CD4-positive, alpha-beta T cell treated with Interleukin-21 for 1 hour (primary cell): ENCODE results near the gene ACLY.
A peak's percentile ranks its signal among the peaks of the same experiment; 100 is the strongest.
"Not testable (repeated sequence)": the region's sequence is repeated elsewhere in the genome, so short reads cannot be mapped to it uniquely, and the experiment has no call there.

Experiments
- DNase-seq: peaks from one replicate; pipeline ENCODE4 v3.0.0-alpha.2; 2020

ACLY gene

DNA sequence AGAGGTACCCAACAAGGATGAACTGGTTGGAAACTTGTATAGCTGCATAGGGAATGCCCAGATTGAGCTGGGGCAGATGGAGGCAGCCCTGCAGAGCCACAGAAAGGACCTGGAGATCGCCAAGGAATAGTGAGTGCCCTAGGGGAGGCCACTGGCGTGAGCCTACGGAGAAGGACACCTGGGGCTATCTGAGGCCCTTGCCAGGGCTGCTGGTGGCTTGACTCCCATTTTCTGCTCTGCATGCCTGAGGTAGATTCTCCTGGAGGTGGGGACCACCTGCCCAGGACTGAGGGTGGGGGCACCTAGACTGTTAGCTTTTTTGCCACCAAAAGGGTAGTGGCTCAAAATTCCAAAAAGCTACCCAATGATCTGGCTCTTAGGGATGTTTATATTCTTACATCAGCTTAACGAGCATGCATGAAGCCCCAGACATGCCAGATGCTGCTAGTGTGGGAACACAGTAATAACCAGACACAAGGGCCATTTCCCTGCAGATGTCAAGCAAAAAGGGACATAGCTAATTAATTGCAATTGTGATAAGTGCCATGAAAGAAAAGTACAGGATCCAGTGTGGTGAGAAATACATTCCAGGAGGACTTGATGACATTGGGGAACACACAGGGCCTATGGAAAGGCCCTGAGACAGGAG is 20.4 kb upstream of the ACLY start:
- no peak for DNase-seq

DNA sequence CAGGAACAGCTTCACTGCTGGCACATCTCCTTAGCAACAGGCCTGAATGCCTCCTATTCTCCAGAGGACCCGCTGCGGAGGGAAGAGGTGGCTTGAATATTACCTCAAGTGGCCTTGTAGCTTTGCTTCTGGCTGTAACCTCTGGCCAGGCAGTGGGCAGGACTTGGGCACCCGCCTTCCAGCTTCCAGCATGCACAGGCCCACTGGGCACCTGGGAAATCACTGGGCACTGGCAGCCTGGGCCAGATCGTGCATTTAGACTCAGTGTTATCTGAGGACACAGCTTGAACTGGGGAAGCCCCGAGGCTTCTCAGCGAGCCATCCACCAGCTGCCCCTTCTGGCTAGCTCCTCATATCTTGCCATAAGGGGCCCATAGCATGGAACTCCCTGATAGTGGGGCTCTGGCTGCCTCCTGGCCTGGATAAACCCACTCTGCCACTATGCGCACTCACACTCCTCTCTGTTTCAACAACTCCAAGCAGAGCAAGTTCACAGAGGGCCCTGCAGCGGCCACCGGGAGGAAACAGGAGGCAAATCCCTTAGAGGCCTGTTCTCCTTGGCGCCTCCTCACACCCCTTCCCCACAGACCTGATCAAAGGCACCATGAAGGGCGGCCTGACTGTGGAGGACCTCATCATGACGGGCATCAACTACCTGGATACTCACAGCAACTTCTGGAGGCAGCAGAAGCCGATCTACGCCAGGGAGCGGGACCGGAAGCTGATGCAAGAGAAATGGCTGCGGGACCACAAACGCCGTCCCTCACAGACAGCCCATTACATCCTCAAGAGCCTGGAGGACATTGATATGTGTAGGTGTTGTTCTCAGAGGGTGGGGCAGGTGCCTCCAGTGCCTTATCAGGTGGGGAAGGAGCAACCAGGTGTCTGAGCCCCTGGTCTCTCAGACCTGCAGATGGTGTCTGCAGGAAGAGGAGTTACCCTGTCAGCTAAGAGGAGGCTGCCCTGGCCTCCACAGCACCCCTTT is 19.5 kb upstream of the ACLY start:
- no peak for DNase-seq

DNA sequence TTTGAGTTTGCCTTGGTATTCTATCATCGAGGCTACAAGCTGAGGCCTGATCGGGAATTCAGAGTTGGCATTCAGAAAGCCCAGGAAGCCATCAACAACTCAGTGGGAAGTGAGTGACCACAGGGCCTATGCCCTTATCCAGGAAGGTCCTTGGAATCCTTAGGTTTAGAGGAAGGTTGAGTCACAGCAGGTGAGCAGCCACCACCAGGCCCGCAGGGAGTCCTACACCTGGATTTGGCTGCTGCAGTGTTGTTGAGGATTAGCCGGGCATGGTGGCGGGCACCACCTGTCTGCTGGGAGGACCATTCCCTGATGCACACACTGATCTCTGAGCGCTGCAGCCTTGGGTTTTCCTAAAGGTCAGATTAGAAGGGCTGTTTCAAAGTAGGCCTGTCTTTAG is 16.9 kb upstream of the ACLY start:
- DNase-seq, result no peak

DNA sequence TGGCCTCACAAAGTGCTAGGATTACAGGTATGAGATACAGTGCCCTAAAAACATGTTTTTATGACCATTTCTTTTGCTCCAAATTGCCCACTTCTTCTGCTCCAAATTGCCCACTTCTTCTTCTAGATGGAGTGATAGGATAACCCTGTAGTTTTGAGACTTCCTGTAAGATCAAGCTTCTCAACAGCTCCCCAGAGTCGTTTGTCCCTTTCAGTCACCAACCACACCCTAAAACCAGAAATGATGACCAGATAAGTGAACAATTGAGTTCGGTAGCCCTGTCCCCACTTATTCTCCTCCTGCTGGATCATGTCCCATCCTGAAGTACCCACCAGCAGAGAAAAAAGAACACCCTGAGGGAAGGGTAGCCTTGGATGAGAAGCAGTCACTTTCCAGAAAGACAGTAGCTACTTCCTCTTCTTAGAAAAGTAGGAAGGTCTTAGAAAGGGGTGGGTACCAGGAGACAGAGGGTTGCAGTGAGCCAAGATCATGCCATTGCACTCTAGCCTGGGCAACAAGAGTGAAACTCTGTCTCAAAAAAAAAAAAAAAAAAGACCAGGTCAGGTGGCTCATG is 14.2 kb upstream of the ACLY start:
- no peak for DNase-seq

DNA sequence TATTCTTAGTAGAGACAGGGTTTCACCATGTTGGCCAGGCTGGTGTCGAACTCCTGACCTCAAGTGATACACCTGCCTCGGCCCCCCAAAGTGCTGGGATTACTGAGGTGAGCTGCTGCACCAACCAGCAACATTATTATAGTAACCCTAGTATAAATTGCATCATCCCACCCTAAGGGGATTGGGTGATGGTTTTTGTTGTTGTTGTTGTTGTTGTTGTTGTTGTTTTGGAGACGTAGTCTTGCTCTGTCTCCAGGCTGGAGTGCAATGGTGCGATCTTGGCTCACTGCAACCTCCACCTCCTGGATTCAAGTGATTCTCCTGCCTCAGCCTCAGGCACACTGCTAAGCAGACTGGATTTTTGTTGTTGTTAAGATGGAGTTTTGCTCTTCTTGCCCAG is 13.0 kb upstream of the ACLY start:
- not testable (repeated sequence) for DNase-seq

DNA sequence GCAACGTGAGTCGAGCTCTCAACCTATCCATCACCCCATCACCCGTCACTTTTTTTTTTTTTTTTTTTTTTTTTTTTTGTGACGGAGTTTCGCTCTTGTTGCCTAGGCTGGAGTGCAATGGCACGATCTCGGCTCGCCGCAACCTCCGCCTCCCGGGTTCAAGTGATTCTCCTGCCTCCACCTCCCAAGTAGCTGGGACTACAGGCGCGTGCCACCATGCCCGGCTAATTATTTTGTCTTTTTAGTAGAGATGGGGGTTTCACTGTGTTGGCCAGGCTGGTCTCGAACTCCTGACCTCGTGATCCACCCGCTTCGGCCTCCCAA is 12.0 kb upstream of the ACLY start:
- not testable (repeated sequence) for DNase-seq

DNA sequence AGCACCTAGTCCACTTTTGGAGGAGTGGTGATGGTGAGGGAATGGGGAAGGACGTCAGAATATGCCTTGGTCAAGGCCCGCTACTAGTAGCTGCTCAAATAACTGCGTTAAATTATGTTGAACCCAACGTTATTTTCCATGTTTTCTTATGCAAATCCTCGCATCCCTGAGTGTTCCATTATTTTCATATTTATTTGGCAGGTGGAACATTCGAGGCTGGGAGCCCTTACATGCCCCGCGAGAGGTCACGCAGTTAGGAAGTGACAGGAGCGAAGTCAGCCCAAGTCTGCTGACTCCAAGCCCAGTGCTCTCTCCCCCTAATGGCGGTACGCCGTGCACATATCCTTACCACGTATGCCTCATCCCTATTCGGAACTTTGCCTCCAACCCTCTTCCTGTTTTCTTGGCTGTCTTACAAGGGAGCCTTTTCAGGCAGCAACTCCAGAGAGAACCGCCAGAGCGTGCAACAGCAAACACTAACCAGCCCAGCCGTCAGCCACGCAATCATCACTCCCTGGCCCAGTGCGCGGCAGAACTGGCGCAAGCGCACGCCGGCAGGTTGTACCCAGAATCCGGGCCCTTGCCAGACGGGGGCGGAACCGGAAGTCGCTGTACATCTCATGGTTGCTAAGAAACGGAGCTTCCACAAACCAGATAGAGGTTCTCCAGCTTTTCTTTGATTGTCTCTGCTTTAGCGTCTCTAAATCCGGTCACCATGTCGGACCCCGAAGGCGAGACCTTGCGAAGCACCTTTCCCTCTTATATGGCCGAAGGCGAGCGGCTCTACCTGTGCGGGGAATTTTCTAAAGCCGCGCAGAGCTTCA is 11.5 kb upstream of the ACLY start, which contains the start of gene ODAD4:
Gene ODAD4, plus strand, starts transcription at position 609 of the 824 bp plus-strand sequence. Its CDS starts 107 bp downstream, at position 716.
- peak; percentile 96 for DNase-seq

DNA sequence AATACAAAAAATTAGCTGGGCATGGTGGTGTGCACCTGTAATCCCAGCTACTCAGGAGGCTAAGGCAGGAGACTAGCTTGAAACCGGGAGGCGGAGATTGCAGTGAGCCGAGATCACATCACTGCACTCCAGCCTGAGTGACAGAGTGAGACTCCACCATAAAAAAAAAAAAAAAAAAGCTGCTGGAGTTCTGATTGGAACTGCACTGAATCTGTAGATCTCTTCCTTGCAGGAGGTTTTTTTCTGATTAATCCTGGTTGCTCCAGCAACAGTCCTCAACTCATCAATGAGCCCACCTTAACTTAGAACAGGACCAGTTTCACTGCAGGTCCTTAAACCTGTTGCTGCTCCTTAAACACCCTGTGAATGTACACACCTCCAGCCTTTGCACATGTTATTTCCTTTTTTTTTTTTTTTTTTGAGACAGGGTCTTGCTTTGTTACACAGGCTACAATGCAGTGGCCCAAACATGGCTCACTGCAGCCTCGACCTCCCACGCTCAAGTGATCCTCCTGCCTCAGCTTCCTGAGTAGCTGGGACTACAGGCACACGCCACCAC is 10.0 kb upstream of the ACLY start:
- DNase-seq, result no peak

DNA sequence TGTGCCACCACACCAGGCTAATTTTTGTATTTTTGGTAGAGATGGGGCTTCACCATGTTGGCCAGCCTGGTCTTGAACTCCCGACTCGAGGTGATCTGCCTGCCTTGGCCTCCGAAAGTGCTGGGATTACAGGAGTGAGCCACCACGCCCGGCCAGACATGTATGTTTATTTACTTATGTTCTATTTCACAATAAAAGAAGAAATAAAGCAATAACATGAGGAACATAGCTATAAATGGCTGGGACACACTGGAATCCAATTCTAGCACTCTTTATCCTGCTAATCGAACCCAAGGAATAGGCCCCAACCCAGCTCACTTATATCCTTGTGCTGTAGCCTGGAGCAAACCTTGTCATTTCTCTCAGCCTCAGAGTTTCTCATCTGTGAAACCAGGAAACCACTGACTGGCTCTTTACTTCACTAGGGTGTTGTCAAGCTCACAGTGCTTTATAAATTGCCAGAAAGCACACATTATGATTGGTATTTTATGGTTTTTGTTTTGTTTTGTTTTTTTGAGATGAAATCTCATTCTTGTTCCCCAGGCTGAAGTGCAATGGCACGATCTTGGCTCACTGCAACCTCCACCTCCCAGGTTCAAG is 7.3 kb upstream of the ACLY start:
- no peak for DNase-seq

DNA sequence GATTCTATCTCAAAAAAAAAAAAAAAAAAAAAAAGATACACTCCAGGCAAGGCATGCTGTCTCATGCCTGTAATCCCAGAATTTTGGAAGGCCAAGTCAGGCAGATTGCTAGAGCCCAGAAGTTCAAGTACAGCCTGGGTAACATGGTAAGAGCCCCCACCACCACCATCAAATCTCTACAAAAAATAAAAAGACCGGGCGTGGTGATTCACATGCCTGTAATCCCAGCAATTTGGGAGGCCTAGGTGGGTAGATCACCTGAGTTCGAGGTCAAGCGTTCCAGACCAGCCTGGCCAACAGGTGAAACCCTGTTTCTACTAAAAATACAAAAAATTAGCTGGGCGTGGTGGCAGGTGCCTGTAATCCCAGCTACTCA is 1.8 kb upstream of the ACLY start:
- DNase-seq, result no peak

DNA sequence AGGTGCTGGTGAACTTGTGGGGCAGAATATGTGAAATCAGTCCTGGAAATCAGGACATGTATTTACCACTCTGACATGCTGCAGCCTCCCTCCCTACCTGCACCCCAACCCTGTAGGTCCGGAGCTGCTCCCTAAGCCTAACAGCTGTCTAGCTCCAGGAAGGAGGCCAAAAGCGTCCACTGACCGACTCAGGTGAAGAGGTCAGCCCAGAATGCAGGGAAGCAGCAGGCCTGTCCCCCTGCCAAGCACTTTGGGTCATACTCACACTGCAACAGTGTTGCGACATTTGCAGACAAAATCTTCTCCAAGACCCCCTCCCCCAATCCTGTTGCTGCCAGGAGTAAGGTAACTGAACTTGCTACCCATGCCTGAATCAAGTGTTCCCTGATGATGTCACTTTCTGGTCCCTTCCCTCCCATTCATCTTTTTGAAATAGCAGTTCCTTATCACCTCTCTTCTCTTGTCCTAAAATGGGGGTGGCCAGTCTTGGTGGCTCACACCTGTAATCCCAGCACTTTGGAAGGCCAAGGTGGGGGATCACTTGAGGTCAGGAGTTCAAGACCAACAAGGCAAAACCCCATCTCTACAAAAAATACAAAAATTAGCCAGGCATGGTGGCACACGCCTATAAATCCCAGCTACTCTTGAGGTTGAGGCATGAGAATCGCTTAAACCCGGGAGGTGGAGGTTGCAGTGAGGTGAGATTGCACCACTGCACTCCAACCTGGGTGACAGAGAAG is 1.3 kb upstream of the ACLY start:
- DNase-seq, result no peak

DNA sequence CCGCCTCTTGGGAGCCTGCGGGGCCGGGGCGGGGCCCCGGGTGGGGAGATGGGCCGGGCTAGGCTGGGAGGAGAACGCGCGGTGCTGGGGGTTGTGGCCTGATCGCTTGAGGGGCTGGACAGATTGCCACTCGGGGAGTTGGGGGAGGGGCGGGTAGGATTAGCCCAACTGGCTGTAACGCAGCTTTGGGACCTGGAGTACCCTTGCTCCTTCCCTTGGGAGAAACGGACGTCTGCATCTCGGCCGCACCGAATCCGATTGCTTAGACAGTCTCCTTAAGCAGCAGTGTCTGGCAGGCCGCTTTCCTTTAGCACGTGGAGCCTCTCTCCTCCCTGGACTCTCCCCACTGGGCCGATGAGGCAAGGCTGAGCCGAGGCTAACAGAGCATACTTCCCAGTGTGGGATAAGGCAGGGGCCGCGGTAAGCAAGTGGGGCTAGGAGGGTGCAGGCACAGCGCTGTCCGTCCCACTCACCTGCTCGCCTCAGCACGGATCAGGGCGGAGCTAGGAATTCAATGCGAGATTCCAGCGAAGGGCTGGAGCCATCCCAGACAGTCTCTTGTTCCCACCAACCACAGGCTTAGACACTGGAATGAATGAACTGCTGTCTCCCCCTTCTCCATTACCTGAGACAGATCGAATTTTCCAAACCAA is 540 bp upstream of the ACLY start:
- no peak for DNase-seq

DNA sequence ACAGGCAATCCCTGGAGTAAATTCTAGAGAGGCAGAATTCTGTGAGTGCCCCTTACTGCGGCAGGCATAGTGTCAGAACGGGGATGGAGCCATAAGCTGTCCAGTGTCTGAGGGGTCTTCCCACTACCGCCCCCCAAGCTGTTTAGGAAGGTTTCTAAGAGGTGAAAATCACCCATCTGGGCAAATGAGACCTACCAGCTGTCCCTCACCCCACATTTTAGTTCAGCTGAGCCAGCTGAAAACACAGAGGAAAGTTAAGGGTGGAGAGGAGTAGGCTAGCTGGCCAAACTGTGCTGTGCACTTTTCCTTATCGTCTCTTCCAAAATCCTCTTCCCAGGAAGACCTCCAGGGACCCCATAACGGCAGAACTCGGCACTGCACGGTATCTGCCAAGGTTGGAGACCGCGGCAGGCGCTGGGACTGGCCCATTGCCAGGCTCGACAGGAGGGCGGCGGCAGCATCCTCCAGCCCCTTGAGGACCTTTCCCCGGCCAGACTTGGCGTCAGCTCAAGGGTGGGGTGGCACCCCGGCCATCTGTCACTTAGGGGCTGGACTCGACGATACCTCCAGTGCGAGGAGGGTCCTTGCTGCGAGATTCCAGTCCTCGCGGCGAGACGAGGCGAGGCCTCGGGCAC is 955 bp downstream of the ACLY start:
- DNase-seq, result peak; percentile 35

DNA sequence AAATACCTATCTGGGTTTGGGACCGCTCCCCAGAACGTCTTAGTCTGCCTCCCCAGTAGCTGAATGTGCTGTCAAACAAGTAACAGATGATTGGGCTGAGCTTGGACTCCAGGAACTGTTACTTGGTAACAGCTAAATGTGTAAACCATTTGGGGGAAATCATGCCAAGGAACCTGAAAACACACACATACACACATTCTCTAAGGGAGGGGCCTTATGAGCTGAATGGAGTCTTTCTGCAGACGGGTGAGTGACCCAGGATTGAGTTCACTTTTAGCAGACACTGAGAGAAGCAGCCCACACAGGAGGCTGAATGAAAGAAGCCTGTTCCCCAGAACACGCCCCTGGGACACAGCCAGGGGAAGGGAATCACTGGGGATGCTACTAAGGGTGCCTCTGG is 1.6 kb downstream of the ACLY start:
- no peak for DNase-seq

DNA sequence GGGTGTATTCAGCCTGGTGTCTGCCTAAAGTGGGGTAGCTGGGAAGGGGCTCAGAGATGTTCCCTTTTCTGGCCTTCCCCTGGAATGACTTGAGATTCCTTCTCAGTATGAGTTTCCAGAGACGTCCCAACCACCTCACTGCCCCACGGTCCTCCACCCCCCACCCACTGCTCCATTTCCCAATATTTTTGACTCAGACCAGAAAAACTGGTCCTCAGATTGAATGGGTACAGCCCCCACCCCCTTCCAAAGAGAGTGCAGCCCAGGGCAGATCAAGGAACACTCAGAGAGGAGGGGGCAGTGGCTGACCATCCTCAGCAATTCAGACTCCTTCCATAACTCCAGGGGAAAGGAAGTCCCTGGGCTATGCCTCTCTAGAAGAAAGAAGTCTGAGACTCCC is 3.2 kb downstream of the ACLY start:
- no peak for DNase-seq

DNA sequence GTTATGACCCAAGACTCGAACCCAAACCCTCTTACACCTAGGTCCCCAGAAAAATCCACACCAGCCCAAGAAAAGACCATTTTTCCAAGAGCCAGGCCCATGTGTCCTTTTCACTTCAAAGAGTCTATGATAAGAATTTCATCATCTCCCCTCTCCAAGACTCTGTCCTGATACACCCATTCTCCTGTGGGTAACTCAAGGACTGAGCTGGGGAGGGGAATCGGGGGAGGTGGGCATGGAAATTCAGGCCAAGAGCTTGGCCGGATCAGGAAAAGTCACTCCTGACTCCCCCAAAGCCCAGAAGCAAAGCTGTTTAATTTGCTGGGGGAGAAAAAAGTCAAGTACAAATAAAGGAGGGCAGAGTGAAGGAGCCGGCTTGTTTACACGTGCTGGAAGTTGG is 3.7 kb downstream of the ACLY start:
- no peak for DNase-seq

DNA sequence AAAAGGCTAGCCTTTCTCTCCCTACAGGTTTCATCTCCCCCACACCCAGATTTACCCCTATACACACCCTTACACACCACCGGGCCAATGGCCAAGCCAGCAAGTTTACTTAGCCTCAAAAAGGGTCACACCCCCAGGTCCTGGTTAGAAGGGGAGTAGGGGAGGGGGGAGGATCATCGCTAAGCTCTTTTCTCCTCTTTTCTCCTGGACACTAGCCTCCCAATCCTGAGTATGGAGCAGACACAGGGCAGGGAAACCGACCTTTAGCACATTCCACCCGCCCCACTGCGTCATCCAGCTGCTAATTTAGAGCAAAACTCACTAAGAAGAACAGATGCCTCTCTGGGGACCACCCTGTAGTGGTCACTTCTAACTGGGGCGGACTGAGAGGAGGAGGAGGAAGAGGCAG is 4.4 kb downstream of the ACLY start:
- no peak for DNase-seq

DNA sequence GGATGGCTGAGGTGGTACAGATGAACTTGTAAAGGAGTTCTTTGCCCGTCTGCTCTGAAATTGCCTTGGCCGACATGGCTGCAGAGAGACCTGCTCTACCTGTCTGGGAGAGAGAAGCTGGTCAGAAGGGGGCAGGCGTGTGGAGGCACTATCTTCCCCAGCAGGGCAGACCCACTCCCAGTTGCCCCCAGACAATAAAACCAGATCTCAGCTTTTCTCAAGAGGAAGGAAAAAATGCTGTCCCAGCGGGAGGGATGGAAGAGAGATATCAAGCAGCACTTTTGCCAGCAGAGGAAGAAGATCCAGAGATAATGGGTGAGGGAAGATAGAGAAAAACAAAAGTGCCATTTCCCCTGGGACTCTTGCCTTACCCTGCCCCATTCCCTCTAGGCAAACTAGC is 5.0 kb downstream of the ACLY start:
- DNase-seq, result no peak

DNA sequence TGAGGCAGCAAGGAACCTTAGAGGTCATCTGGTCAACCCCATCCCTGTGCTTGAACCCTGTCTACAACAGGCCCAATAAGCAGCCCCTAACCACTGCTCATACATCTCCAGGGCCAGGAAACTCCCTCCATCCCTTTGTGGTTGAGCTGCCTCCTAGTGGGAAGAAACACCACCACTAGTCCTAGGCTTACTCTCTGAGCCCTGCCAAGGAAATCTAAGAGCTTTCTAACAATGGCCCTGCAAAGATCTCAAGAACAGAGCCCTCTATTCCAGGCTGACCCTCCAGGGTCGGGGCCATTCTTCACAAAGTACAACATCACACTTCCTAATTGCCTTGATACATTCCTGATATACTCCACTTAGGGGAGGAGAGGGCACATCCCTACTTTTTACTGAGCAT is 5.8 kb downstream of the ACLY start:
- DNase-seq, result no peak

DNA sequence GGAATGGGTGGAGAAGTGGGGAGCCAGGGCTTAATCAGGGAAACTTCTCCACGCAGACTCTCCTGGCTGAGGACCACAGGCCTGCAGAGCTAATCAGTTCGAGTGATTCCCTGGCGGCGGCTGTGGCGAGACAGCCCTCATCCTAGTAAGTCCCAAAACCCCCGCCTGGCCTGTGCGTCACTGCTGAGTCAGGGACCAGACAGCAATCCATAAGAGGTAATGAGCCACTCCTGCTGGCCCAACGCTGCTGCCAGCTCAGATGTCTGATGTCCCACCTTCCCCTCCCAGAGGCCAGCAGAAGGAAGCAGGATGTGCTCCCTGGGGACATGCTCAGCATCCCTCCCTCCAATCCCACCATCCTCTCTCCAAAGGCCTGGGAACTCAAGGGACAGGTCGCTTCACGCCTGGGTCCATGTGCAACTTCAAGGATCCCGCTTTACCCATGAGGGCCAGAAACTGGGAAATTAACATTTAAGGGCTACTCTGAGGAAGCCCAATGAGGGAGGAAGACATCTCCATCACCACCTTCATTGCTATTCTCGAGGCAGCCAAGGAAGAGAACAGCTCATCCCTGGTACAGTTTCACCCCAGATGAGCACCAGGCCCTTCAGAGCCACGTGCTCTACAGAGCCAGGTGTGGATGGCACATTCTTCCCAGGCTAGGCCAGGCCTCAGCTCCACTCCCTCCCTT is 7.9 kb downstream of the ACLY start:
- DNase-seq, result no peak
